ENCODE data around the gene LIMS2. TPM values are rescaled to one million over a fixed set of nuclear protein-coding genes. Genes with fewer than 3 reads are reported as not detected.
A peak's percentile ranks its signal among the peaks of the same experiment; 100 is the strongest.

Gene LIMS2
- total RNA-seq, 1 donor: 28.9 TPM

DNA sequence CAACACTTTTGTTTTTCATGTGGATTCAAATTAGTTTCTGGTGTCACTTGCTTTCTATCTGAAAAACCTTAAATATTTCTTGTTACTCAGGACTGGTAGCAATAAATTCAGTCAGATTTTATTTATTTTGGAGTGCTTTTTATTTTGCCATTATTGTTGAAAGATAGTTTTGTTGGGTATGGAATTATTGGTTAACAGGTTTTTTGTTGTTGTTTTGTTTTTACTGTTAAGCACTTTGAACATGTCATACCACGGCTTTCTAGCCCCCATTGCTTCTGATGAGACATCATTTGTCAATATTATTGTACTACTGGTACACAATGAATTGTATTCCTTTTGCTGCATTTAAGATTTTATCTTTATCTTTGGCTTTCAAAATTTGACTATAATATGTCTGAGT is 13.1 kb upstream of the LIMS2 start:
- no peak overlapping the region for H3K4me3 ChIP-seq (ENCODE audit: low read depth, low read length)
- no peak for TF ChIP-seq CTCF (IDR thresholded peaks at IDR 0.05; ENCODE audit: insufficient read depth, low read depth, low read length)
- no peak for DNase-seq (ENCODE audit: low read depth)

GRCh38 chr2:127685410-127686080 is 10.2 kb upstream of the LIMS2 start:
- no peak overlapping the region for H3K4me3 ChIP-seq (ENCODE audit: low read depth, low read length)
- peak; percentile 93 for DNase-seq (ENCODE audit: low read depth)
- no peak for TF ChIP-seq CTCF (IDR thresholded peaks at IDR 0.05; ENCODE audit: insufficient read depth, low read depth, low read length)

GRCh38 chr2:127683757-127684156 is 8.4 kb upstream of the LIMS2 start:
- peak; percentile 72 for DNase-seq (ENCODE audit: low read depth)
- H3K4me3 ChIP-seq (ENCODE audit: low read depth, low read length): no peak overlapping the region
- no peak for TF ChIP-seq CTCF (IDR thresholded peaks at IDR 0.05; ENCODE audit: insufficient read depth, low read depth, low read length)

DNA sequence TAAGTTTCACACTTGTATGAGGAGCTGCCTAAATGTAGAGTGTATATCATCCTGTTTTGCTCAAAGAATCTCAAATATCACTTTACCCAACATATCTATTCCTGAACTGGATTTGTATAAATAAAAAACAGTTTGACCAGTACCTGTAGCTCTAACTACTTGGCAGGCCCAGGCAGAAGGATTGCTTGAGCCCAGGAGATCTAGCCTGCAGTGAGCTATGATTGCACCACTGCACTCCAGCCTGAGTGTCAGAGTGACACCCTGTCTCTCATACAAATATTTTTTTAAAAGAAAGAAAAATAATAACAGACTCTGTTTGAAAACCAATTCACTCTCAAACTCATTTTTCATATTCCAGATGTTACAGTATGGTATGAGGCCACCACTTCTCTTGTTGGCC is 7.7 kb upstream of the LIMS2 start:
- no peak for TF ChIP-seq CTCF (IDR thresholded peaks at IDR 0.05; ENCODE audit: insufficient read depth, low read depth, low read length)
- no peak for DNase-seq (ENCODE audit: low read depth)
- no peak overlapping the region for H3K4me3 ChIP-seq (ENCODE audit: low read depth, low read length)

DNA sequence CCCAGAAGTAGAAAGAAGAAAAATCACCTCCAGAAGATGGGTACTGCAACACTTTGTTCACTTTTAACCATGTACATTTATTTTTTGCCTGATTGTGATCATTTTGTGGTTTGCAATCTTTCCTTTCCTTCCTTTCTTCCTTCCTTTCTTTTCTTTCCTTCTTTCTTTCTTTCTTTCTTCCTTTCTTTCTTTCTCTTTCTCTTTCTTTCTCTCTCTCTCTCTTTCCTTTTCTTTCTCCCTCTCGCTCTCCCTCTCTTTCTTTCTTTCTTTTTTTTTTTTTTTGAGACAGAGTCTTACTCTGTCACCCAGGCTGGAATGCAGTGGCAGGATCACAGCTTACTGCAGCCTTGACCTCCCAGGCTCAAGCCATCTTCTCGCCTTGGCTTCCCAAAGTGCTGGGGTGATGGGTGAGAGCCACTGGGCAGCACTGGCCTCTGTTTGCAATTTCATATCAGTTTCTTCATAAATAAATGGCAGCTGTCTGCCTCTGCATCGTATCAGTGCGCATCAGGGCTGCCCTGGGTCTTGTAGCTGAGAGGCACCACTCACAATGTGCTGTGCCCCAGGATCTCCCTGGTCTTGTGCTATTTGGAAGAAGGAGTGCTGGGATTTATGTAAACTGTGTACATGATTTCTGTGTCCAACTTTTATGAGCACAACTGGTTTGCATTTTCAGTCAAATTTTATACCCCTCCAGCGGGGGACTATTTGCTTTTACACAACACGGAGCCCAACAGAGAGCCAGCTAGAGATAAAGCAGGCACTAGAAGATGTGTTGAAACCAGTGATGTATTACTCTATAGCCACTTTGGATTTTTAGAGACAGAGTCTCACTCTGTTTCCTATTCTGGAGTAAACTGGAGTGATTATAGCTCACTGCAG is 6.9 kb upstream of the LIMS2 start:
- TF ChIP-seq CTCF (IDR thresholded peaks at IDR 0.05; ENCODE audit: insufficient read depth, low read depth, low read length): no peak
- H3K4me3 ChIP-seq (ENCODE audit: low read depth, low read length): no peak overlapping the region

DNA sequence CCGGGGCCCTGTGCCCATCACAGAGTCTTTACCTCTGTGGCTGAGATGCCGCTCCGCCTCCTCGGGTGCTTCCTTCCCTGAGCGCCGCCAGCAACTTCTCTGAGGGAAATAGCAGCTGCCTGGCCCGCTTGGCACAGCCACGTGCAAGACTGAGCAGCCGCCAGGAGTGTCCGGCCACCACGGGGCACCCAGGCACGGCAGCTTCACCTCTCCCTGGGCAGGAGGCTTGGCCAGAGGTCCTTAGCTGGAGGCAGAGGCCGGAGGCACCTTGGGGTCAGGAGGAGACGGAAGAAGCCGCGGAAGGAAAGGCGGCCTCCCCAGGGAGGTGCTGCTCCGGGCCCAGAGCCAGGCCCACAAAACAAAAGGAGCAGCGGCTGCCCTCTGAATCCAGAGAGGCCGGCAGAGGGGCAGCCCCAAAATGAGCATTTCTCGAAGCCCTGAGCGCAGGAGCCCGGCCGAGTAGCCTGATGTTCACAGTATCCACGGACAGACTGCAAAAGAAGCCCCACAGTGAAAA is 6.0 kb upstream of the LIMS2 start:
- TF ChIP-seq CTCF (IDR thresholded peaks at IDR 0.05; ENCODE audit: insufficient read depth, low read depth, low read length): no peak
- DNase-seq (ENCODE audit: low read depth): no peak
- H3K4me3 ChIP-seq (ENCODE audit: low read depth, low read length): no peak overlapping the region

More for the DNA sequence above, 6.9 kb upstream of the LIMS2 start:
- DNase-seq (ENCODE audit: low read depth): peak; percentile 95

Data from fibroblast of villous mesenchyme (primary cell).